ENCODE results near the gene HSPBAP1.

GRCh38 chr3:122784436-122784835 is 9.2 kb downstream of the HSPBAP1 start:
- TF ChIP-seq GATA3 (IDR thresholded peaks at IDR 0.05; ENCODE audit: low read depth, low read length): no peak
- no peak for TF ChIP-seq GATA2 (IDR thresholded peaks at IDR 0.05; ENCODE audit: low read depth, low read length)
